Stimulated activated CD8-positive, alpha-beta memory T cell treated with anti-CD3 and anti-CD28 coated beads, Interleukin-4, amount 100 ng/mL, for 4 hours (primary cell): ENCODE data around the gene MTRF1.
"Not testable (repeated sequence)": the region's sequence is repeated elsewhere in the genome, so short reads cannot be mapped to it uniquely, and the experiment has no call there.

Experiments used
- DNase-seq, 2 donors: peaks; one replicate each; pipeline ENCODE4 v3.0.0-alpha.2; 2020; ENCODE audit warnings: low read depth in 2 of 2, low spot score in 1 of 2

Gene MTRF1

GRCh38 chr13:41178040-41178439 is 85.3 kb downstream of the MTRF1 start:
- DNase-seq, result no peak

- no peak for DNase-seq
Observed at GRCh38 chr13:41177616-41178015, 85.8 kb downstream of the MTRF1 start.

DNA sequence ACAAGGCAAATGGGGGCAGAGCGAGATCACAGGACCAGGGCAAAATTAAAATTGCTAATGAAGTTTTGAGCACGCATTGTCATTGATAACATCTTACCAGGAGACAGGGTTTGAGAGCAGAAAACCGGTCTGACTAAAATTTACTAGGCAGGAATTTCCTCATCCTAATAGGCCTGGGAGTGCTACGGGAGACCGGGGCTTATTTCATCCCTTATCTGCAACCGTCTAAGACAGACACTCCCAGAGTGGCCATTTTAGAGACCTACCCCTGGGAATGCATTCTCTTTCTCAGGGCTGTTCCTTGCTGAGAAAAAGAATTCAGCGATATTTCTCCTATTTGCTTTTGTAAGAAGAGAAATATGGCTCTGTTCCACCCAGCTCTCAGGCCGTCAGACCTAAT is 87.8 kb downstream of the MTRF1 start:
- not testable (repeated sequence) for DNase-seq
